Mesendoderm (in vitro differentiated cells): ENCODE results near the gene CMIP.

Experiments
- DNase-seq: peaks from one replicate; pipeline ENCODE4 v3.0.0; 2013
- H2AK5ac ChIP-seq: 2 replicates; pipeline ENCODE4 v1.6.1; 2013; ENCODE audit warnings: low read length, inconsistent platforms
- H2BK120ac ChIP-seq: 2 replicates; pipeline ENCODE4 v1.6.1; 2013; ENCODE audit warnings: low read depth, mild to moderate bottlenecking, low read length, moderate library complexity, mixed read lengths
- H2BK15ac ChIP-seq: replicated peaks from 2 replicates; pipeline ENCODE4 v1.6.1; 2013; ENCODE audit warnings: low read depth, mild to moderate bottlenecking, moderate library complexity
- H2BK5ac ChIP-seq: 2 replicates; pipeline ENCODE4 v1.6.1; 2013; ENCODE audit warnings: low read length, inconsistent platforms
- H3K18ac ChIP-seq: 2 replicates; pipeline ENCODE4 v1.6.1; 2013; ENCODE audit warnings: mild to moderate bottlenecking, low read length, mixed read lengths
- H3K23ac ChIP-seq: one replicate; pipeline ENCODE4 v1.6.1; 2013; ENCODE audit warnings: low read length
- H3K27ac ChIP-seq: 2 replicates; pipeline ENCODE4 v1.5.1; 2013; ENCODE audit warnings: low read depth, mild to moderate bottlenecking, inconsistent platforms, low read length, moderate library complexity
- H3K27me3 ChIP-seq: 2 replicates; pipeline ENCODE4 v1.6.1; 2013; ENCODE audit warnings: low read length, control low read depth, mild to moderate bottlenecking, inconsistent platforms; ENCODE audit not compliant: insufficient read depth, poor library complexity
- H3K36me3 ChIP-seq: 2 replicates; pipeline ENCODE4 v1.6.1; 2013; ENCODE audit warnings: low read length, inconsistent platforms; ENCODE audit not compliant: control insufficient read depth, insufficient read depth
- H3K4ac ChIP-seq: one replicate; pipeline ENCODE4 v1.6.1; 2013; ENCODE audit warnings: low read depth, mild to moderate bottlenecking, low read length, moderate library complexity
- H3K4me1 ChIP-seq: 2 replicates; pipeline ENCODE4 v1.6.1; 2013; ENCODE audit warnings: low read depth, low read length, inconsistent platforms; ENCODE audit not compliant: control insufficient read depth
- H3K4me2 ChIP-seq: 2 replicates; pipeline ENCODE4 v1.6.1; 2013; ENCODE audit warnings: low read length
- H3K4me3 ChIP-seq: 2 replicates; pipeline ENCODE4 v1.5.1; 2013; ENCODE audit warnings: mild to moderate bottlenecking, low read length
- H3K56ac ChIP-seq: one replicate; pipeline ENCODE4 v1.6.1; 2013; ENCODE audit warnings: low read length
- H3K79me1 ChIP-seq: 2 replicates; pipeline ENCODE4 v1.6.1; 2013; ENCODE audit warnings: low read length, inconsistent platforms
- H3K79me2 ChIP-seq: 2 replicates; pipeline ENCODE4 v1.6.1; 2013; ENCODE audit warnings: mild to moderate bottlenecking, low read length; ENCODE audit not compliant: control insufficient read depth, insufficient read depth
- H3K9ac ChIP-seq: 2 replicates; pipeline ENCODE4 v1.6.1; 2013; ENCODE audit warnings: low read length, inconsistent platforms
- H4K5ac ChIP-seq: one replicate; pipeline ENCODE4 v1.6.1; 2013; ENCODE audit warnings: low read length
- H4K8ac ChIP-seq: one replicate; pipeline ENCODE4 v1.6.1; 2013; ENCODE audit warnings: low read depth, mild to moderate bottlenecking, control low read depth, low read length, moderate library complexity
- WGBS: extraction: QIAGEN DNeasy Blood & Tissue Kit; methylation state at CpG from one replicate; pipeline ENCODE4 v1.1.7; 2013; ENCODE audit warnings: low lambda C conversion rate, missing lambda C conversion rate; ENCODE audit not compliant: insufficient coverage; ENCODE audit errors: extremely low coverage; 5-methylcytosine and 5-hydroxymethylcytosine counted together

The CMIP gene

DNA sequence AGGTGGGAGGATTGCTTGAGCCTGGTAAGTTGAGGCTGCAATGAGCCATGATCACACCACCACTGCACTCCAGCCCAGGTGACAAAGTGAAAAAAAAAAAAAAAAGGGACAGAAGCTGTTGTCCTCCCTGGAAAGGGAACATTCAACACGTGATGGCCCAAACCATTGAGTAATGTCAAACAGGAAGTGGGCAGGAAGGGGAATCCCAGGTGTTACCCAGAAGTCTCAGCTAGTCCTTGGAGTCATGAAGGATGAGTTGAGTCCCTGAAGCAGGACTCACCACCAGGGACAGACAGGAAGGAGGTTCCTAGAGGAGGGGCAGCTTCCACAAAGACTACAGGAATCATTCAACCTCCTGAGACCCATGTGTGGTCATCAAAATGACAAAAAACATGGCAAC lies 19.8 kb upstream of the CMIP start:
- no CpG with 5 or more reads among the region's 1 CpG for WGBS
- H3K9ac ChIP-seq, result no peak overlapping the region

DNA sequence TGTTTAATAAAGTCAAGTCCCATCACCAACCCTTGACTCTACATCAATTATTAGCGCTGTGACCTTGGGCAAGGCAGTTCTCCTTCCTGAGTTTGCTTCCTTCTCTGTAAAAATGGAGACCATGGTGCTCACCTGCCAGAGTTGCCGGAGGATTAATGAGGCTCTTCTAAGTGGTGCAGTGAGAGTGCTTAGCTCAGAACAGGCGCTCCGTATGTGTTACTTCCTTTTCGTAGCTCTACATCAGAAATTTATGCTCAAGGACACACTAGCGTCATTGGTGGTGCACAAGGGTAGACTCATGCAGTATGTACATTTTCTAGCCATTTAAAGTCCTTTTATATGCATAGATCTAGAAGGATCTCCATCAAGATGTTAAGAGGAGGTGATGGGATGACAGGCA lies 17.4 kb upstream of the CMIP start:
- no peaks in the 10 kb centered on the region for H3K27me3 ChIP-seq
- H3K56ac ChIP-seq, result no peak overlapping the region
- WGBS, result no CpG with 5 or more reads among the region's 6 CpGs

More for the DNA sequence above, 19.8 kb upstream of the CMIP start:
- H2BK15ac ChIP-seq, result no peak overlapping the region
- no peaks in the 10 kb centered on the region for H3K79me1 ChIP-seq
- H4K5ac ChIP-seq, result no peak overlapping the region
- H3K27ac ChIP-seq, result no peak overlapping the region
- H3K4me1 ChIP-seq, result peaks cover 3% of the 10 kb centered on the region
- no peak overlapping the region for H3K56ac ChIP-seq
- no peak overlapping the region for H2AK5ac ChIP-seq
- no peak overlapping the region for H3K4ac ChIP-seq
- no peaks in the 10 kb centered on the region for H3K79me2 ChIP-seq
- no peak overlapping the region for H2BK5ac ChIP-seq
- H2BK120ac ChIP-seq, result no peak overlapping the region
- H3K4me2 ChIP-seq, result no peak overlapping the region
- no peak overlapping the region for H3K18ac ChIP-seq
- no peaks in the 10 kb centered on the region for H3K27me3 ChIP-seq
- H3K4me3 ChIP-seq, result no peak overlapping the region
- no peaks in the 10 kb centered on the region for H3K36me3 ChIP-seq
- H4K8ac ChIP-seq, result no peak overlapping the region
- DNase-seq, result peak; percentile 51
- H3K23ac ChIP-seq, result no peak overlapping the region

DNA sequence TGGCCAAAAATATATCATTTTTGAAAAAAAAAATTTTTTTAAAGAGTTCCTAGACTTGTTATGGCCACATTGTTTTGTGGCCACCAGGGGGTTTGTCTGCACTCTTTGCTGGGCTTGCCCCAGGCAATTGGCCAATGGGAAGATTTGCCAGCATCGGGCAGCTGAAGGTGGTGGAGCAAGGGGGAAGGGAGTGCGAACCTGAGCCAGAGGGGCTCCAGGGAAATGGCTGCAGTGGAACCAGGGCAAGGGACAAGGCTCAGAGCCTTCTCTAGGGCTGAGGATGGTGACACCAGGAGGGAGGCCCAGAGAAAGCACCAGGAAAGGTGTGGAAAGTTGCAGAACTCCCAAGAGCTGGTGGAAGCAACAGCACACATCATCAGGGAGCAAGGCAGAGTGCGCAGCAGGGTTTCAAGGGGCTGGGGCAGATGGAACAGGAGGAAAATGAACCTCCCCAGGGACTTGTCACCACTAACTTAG lies 15.5 kb upstream of the CMIP start:
- peak; percentile 87 for DNase-seq
- no CpG with 5 or more reads among the region's 3 CpGs for WGBS

More for the DNA sequence above, 17.4 kb upstream of the CMIP start:
- Histone ChIP-seq H3K4me3 (no peak overlapping the region), H2AK5ac (no peak overlapping the region), H3K4me2 (no peak overlapping the region), H3K9ac (no peak overlapping the region), H2BK15ac (no peak overlapping the region), H3K4me1 (peaks cover 3% of the 10 kb centered on the region), H2BK120ac (no peak overlapping the region), H2BK5ac (no peak overlapping the region), H3K23ac (no peak overlapping the region), H4K8ac (no peak overlapping the region), H3K79me2 (no peaks in the 10 kb centered on the region), H3K36me3 (no peaks in the 10 kb centered on the region), H3K18ac (no peak overlapping the region), H3K79me1 (no peaks in the 10 kb centered on the region), H3K4ac (no peak overlapping the region), H4K5ac (no peak overlapping the region), H3K27ac (no peak overlapping the region)
- DNase-seq, result no peak

DNA sequence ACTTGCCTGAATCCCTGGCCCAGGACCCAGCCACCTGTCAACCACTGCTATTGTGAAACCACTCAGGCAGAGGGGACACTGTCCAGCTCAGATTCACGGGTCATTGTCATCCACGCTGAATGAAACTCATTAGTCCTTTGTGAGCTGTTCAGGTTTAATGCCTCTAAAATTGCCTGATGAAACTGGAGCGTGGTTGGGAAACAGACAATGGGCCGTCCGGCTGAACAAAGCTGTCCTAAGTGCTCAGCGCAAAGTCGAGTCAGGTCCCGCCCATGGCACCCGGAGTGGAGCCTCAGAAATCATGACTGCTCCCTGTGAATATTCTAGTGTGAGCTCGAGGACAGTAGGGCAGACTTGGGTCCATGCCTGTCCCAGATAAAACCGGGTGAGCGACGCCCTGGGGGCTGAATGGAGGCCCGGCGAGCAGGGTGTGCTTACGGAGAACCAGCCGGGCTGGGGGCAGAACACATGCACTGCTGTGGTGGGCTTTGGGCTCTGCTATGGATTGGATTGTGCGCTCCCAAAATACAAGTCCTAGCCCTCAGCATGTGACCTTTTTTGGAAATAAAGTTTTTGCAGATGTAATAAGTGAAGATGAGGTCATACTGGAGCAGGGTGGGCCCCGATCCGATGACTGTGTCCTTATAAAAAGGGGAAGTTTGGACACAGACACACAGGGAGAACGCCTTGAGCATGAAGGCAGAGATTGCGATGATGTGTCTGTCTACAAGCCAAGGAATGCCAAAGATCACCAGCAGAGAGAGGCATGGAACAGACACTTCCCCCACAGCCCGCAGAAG lies 12.9 kb upstream of the CMIP start:
- Histone ChIP-seq H4K5ac (no peak overlapping the region), H2AK5ac (no peak overlapping the region), H3K36me3 (no peaks in the 10 kb centered on the region), H2BK120ac (no peak overlapping the region), H3K4me3 (no peak overlapping the region), H3K18ac (no peak overlapping the region), H3K27ac (no peak overlapping the region), H3K79me2 (no peaks in the 10 kb centered on the region), H3K9ac (no peak overlapping the region), H2BK5ac (no peak overlapping the region), H3K23ac (no peak overlapping the region), H3K4me1 (peaks cover 3% of the 10 kb centered on the region), H3K27me3 (no peaks in the 10 kb centered on the region), H3K56ac (no peak overlapping the region), H4K8ac (no peak overlapping the region), H2BK15ac (no peak overlapping the region), H3K79me1 (no peaks in the 10 kb centered on the region), H3K4me2 (no peak overlapping the region), H3K4ac (no peak overlapping the region)
- DNase-seq, result no peak
- no CpG with 5 or more reads among the region's 23 CpGs for WGBS

More for the DNA sequence above, 15.5 kb upstream of the CMIP start:
- Histone ChIP-seq H4K5ac (no peak overlapping the region), H2BK15ac (no peak overlapping the region), H3K4ac (no peak overlapping the region), H3K79me2 (no peaks in the 10 kb centered on the region), H4K8ac (no peak overlapping the region), H3K79me1 (no peaks in the 10 kb centered on the region), H3K27me3 (no peaks in the 10 kb centered on the region), H3K4me3 (no peak overlapping the region), H3K27ac (no peak overlapping the region), H2AK5ac (no peak overlapping the region), H3K9ac (peak overlapping the region; percentile 17), H3K36me3 (no peaks in the 10 kb centered on the region), H2BK5ac (no peak overlapping the region), H3K23ac (no peak overlapping the region), H3K18ac (no peak overlapping the region), H3K4me2 (no peak overlapping the region), H2BK120ac (no peak overlapping the region), H3K56ac (peak overlapping the region; percentile 62), H3K4me1 (peaks cover 3% of the 10 kb centered on the region)

DNA sequence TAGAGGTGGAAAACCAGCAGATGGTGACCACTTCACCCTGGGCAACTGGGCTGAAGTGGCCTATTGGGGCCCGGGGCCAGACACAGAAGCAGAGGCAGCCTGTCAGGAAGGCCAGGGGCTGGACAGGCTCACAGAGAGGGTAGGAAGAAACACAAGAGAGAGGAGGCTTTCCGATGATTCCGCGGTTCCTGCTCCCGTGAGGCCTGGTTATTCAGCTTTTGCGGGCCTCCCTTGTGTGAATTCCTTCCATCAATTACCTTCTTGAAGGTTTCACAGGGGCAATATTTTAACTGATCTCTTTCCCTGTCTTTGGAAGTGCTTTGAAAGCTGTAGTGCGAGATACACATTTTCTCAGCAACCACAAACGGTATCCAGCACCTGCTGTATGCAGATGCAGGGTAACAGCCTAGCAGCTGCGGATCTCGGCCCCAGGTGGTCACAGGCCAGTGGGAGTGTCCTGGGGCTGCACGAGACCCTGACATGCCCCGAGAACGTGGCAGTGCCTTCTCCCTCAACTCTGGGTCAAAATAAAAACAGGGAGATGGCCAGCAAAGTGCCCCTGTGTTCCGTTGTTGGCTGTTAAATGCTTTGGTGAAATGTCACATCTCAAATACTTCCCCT lies 11.6 kb upstream of the CMIP start:
- DNase-seq, result no peak
- Histone ChIP-seq H3K4me1 (peaks cover 3% of the 10 kb centered on the region), H3K4me2 (no peak overlapping the region), H3K79me2 (no peaks in the 10 kb centered on the region), H3K56ac (peak overlapping the region; percentile 3), H2BK15ac (no peak overlapping the region), H3K27me3 (no peaks in the 10 kb centered on the region), H3K79me1 (no peaks in the 10 kb centered on the region), H3K9ac (no peak overlapping the region), H3K27ac (no peak overlapping the region), H3K23ac (no peak overlapping the region), H3K4ac (no peak overlapping the region), H3K4me3 (no peak overlapping the region), H2BK120ac (no peak overlapping the region), H4K8ac (no peak overlapping the region), H2BK5ac (no peak overlapping the region), H3K18ac (no peak overlapping the region), H2AK5ac (no peak overlapping the region), H3K36me3 (no peaks in the 10 kb centered on the region), H4K5ac (no peak overlapping the region)
- no CpG with 5 or more reads among the region's 14 CpGs for WGBS
